DND-41 (cell line): Measurements from ENCODE around the gene AGK.

Experiments
- ATAC-seq: fragments of 200-7000 bp; cut with Tn5 transposase; 3 replicates; pipeline ENCODE4 v1.9.1; 2021; ENCODE audit warnings: low read depth; ENCODE audit not compliant: insufficient read depth
- DNase-seq: peaks from one replicate; pipeline ENCODE4 v3.0.0-alpha.2; 2020
- H2AFZ ChIP-seq: 2 replicates; pipeline ENCODE4 v1.6.0; 2012; ENCODE audit warnings: low read depth, low read length
- H3K27ac ChIP-seq: 2 replicates; pipeline ENCODE4 v1.5.1; 2012; ENCODE audit warnings: low read length, inconsistent platforms
- H3K27me3 ChIP-seq: fragments of 200-600 bp; sonication (generic); 2 replicates; pipeline ENCODE4 v1.6.0; 2012; ENCODE audit warnings: low read length, mild to moderate bottlenecking, inconsistent platforms; ENCODE audit not compliant: insufficient read depth, poor library complexity
- H3K36me3 ChIP-seq: 2 replicates; pipeline ENCODE4 v1.5.1; 2012; ENCODE audit warnings: low read length, inconsistent platforms; ENCODE audit not compliant: insufficient read depth
- H3K4me1 ChIP-seq: 2 replicates; pipeline ENCODE4 v1.5.1; 2012; ENCODE audit warnings: mild to moderate bottlenecking, low read length; ENCODE audit not compliant: insufficient read depth
- H3K4me2 ChIP-seq: 2 replicates; pipeline ENCODE4 v1.6.0; 2012; ENCODE audit warnings: mild to moderate bottlenecking, moderate library complexity, low read length, inconsistent platforms; ENCODE audit not compliant: insufficient read depth
- H3K4me3 ChIP-seq, 2 experiments: fragments of 200-600 bp in 1 of 2; shearing (Covaris generic) in 1 of 2; 2 replicates each; pipeline ENCODE4 v1.5.1; 2012 to 2016; ENCODE audit warnings: inconsistent platforms in 2 of 2, low read length in 2 of 2, mild to moderate bottlenecking in 2 of 2, low read depth in 1 of 2, moderate library complexity in 1 of 2
- H3K79me2 ChIP-seq: 2 replicates; pipeline ENCODE4 v1.6.0; 2012; ENCODE audit warnings: low read length, inconsistent platforms; ENCODE audit not compliant: insufficient read depth
- H3K9ac ChIP-seq: 2 replicates; pipeline ENCODE4 v1.6.0; 2012; ENCODE audit warnings: low read depth, mild to moderate bottlenecking, inconsistent platforms, low read length, moderate library complexity
- H3K9me3 ChIP-seq: 2 replicates; pipeline ENCODE4 v1.5.1; 2012; ENCODE audit warnings: low read length, moderate library complexity, mild to moderate bottlenecking, inconsistent platforms; ENCODE audit not compliant: insufficient read depth, severe bottlenecking
- H4K20me1 ChIP-seq: 2 replicates; pipeline ENCODE4 v1.6.0; 2012; ENCODE audit warnings: low read length; ENCODE audit not compliant: insufficient read depth
- EZH2 ChIP-seq: IDR thresholded peaks from 3 replicates; pipeline ENCODE4 v1.6.1; 2012; ENCODE audit warnings: borderline replicate concordance, low read depth, mild to moderate bottlenecking, moderate library complexity, low read length, inconsistent platforms; ENCODE audit not compliant: severe bottlenecking
- TF ChIP-seq, protein P1 (sequence below): IDR thresholded peaks from 2 replicates; pipeline ENCODE4 v1.5.1; 2012; ENCODE audit warnings: borderline replicate concordance, low read length, moderate library complexity, mild to moderate bottlenecking; ENCODE audit not compliant: poor library complexity, severe bottlenecking; ENCODE audit errors: extremely low read depth

AGK gene

DNA sequence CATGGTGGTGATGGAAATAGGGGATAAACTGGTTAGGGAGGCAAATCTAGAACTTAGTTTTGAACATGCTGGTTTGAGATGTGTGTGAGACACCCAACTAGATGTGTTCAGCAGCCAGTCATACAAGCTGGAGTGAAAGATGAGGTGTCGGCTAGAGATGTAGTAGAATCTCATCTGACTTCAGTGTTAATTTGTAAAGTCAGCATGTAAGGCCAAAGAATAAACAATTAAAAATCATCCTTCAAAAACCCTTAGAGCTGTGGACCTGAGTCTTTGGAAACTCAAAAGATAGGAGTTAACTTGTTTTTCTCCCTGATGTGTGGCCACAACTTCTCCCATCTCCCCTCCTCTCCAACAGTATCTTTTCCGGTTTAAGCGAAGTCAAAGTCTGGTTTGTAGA lies 22.8 kb upstream of the AGK start:
- Histone ChIP-seq H2AFZ (no peak overlapping the region), H3K9ac (no peak overlapping the region), H3K27me3 (no peaks in the 10 kb centered on the region), H3K27ac (no peak overlapping the region), H4K20me1 (no peaks in the 10 kb centered on the region), H3K4me1 (no peaks in the 10 kb centered on the region), H3K4me2 (no peak overlapping the region), H3K9me3 (no peaks in the 10 kb centered on the region), H3K79me2 (no peaks in the 10 kb centered on the region), H3K4me3 (no peak overlapping the region), H3K36me3 (no peaks in the 10 kb centered on the region)
- DNase-seq (no peak), ATAC-seq (no peak)
- no peak for TF ChIP-seq EZH2
- TF ChIP-seq, protein P1, sequence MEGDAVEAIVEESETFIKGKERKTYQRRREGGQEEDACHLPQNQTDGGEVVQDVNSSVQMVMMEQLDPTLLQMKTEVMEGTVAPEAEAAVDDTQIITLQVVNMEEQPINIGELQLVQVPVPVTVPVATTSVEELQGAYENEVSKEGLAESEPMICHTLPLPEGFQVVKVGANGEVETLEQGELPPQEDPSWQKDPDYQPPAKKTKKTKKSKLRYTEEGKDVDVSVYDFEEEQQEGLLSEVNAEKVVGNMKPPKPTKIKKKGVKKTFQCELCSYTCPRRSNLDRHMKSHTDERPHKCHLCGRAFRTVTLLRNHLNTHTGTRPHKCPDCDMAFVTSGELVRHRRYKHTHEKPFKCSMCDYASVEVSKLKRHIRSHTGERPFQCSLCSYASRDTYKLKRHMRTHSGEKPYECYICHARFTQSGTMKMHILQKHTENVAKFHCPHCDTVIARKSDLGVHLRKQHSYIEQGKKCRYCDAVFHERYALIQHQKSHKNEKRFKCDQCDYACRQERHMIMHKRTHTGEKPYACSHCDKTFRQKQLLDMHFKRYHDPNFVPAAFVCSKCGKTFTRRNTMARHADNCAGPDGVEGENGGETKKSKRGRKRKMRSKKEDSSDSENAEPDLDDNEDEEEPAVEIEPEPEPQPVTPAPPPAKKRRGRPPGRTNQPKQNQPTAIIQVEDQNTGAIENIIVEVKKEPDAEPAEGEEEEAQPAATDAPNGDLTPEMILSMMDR: no peak

- no peak overlapping the region for H3K27ac ChIP-seq
- no peak for TF ChIP-seq EZH2
- TF ChIP-seq, protein P1: peak; percentile 97
- DNase-seq (peak; percentile 62), ATAC-seq (peak; percentile 89)
- H2AFZ ChIP-seq: peak overlapping the region; percentile 23; the same call in 1 of the 2 replicates
- H3K4me3 ChIP-seq: no peak overlapping the region
- H3K9me3 ChIP-seq: no peaks in the 10 kb centered on the region
- no peaks in the 10 kb centered on the region for H3K36me3 ChIP-seq
- H3K4me2 ChIP-seq: no peak overlapping the region
- no peaks in the 10 kb centered on the region for H3K79me2 ChIP-seq
- H3K9ac ChIP-seq: no peak overlapping the region
- no peaks in the 10 kb centered on the region for H3K4me1 ChIP-seq
- no peaks in the 10 kb centered on the region for H4K20me1 ChIP-seq
- H3K27me3 ChIP-seq: no peaks in the 10 kb centered on the region
These were observed 17.9 kb upstream of the AGK start for GRCh38 chr7:141533149-141533949.

DNA sequence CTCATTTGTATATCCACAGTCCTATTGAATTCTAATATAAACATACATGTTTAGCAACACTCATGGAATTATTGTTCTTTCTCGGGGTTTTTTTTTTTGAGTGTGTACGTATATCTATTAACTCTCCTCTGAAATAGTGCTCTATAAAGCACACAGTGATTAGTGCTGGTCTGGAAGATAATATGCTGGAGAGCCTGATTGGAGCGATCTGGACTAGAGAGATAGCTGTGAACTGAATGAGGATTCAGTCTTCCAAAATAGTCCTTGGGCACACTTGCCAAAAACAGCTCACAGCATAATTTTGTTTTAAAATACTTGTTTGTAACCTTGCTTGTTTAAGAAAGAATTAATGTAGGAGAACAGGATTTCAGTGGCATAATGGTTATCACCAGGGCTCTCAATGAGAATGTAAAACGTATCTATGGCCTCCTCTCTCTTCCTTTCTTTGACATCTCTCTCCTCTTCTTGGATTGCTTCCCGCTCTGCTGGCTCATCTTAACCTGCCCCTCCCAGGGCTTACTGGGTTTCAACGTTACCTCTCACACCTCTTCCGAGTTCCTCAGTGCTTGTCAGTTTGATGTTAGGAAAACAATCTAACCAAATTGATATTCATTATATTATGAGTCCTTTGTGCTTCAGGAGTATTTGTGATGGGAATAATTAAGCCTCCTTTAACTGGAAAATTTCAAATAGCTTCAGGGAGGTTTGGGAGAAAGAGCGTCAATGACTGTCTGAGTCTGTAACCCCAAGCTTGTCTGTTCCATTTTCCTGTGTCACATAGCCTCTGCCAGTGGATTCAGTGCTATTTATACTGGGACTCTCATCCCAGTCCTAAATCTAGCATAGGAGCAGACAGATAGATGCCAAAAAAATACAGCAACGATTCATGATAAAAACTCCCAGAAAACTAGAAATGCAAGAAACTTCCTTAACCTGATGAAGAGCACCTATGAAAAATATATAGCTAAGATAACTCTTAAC lies 16.2 kb upstream of the AGK start:
- ATAC-seq (no peak), DNase-seq (no peak)
- Histone ChIP-seq H3K36me3 (no peaks in the 10 kb centered on the region), H3K79me2 (no peaks in the 10 kb centered on the region), H3K9ac (no peak overlapping the region), H3K27me3 (peaks cover 6% of the 10 kb centered on the region), H3K9me3 (no peaks in the 10 kb centered on the region), H3K4me1 (no peaks in the 10 kb centered on the region), H3K4me2 (no peak overlapping the region), H3K27ac (no peak overlapping the region), H4K20me1 (no peaks in the 10 kb centered on the region), H3K4me3 (no peak overlapping the region), H2AFZ (no peak overlapping the region)
- no peak for TF ChIP-seq EZH2

DNA sequence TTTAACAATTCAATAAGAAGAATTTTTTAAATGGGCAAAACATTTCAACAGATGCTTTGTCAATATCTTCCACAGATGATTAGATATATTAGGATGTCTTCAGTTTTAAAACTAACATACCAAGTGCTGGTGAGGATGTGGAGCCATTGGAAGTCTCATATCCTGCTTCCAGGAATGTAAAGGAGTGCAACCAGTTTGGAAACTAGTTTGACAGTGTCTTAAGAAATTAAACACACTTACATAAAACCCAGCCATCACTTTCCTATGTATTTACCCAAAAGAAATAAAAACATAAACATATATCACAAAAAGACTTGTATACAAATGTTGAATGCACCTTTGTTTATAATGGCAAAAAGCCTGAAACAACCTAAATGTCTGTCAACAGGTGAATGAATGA lies 13.3 kb upstream of the AGK start:
- peaks cover 6% of the 10 kb centered on the region for H3K27me3 ChIP-seq
- no peaks in the 10 kb centered on the region for H3K79me2 ChIP-seq
- H3K36me3 ChIP-seq: no peaks in the 10 kb centered on the region

More for the DNA sequence above, 13.3 kb upstream of the AGK start:
- Histone ChIP-seq H3K4me2 (no peak overlapping the region), H3K4me1 (no peaks in the 10 kb centered on the region), H3K9me3 (no peaks in the 10 kb centered on the region), H3K9ac (no peak overlapping the region), H3K27ac (no peak overlapping the region), H3K4me3 (no peak overlapping the region), H4K20me1 (no peaks in the 10 kb centered on the region), H2AFZ (no peak overlapping the region)
- ATAC-seq: no peak
- TF ChIP-seq EZH2: no peak
- TF ChIP-seq, protein P1: no peak
- DNase-seq: no peak
